DND-41 (cell line): ENCODE data around the gene LDLRAP1.

Experiments used
- EZH2 ChIP-seq: IDR thresholded peaks from 3 replicates; pipeline ENCODE4 v1.6.1; 2012; ENCODE audit warnings: borderline replicate concordance, low read depth, mild to moderate bottlenecking, moderate library complexity, low read length, inconsistent platforms; ENCODE audit not compliant: severe bottlenecking
- TF ChIP-seq, protein P1 (sequence below): IDR thresholded peaks from 2 replicates; pipeline ENCODE4 v1.5.1; 2012; ENCODE audit warnings: borderline replicate concordance, low read length, moderate library complexity, mild to moderate bottlenecking; ENCODE audit not compliant: poor library complexity, severe bottlenecking; ENCODE audit errors: extremely low read depth

DNA sequence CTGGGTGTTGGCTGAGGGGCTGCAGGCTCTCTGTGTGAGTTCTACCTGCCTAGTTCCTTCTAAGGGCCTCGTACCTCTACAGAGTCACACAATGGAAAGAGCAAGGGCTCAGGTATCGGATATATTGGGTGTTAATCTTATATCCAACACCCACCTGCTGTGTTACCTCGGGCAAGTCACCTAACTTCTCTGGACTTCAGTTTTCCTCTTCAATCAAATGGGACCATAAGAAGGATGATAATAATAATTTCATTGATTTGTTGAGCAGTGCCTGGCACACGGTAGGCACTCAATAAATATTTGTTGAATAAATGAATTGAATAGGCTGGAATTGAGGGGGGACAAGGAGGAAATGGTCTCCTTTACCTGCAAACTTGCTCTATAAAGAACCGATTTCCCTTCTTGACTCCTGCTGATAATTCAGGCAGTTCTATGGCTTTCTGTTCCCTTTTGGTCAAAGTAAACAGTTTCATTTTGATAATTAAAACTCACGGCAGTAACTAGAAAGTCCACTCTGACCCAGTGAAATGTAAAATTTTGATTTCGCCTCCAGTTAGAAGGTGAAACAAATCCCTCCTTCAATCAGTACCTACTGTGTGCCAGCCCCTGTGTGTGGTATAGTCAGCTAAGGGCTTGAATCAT lies 56.7 kb downstream of the LDLRAP1 start:
- TF ChIP-seq, protein P1, sequence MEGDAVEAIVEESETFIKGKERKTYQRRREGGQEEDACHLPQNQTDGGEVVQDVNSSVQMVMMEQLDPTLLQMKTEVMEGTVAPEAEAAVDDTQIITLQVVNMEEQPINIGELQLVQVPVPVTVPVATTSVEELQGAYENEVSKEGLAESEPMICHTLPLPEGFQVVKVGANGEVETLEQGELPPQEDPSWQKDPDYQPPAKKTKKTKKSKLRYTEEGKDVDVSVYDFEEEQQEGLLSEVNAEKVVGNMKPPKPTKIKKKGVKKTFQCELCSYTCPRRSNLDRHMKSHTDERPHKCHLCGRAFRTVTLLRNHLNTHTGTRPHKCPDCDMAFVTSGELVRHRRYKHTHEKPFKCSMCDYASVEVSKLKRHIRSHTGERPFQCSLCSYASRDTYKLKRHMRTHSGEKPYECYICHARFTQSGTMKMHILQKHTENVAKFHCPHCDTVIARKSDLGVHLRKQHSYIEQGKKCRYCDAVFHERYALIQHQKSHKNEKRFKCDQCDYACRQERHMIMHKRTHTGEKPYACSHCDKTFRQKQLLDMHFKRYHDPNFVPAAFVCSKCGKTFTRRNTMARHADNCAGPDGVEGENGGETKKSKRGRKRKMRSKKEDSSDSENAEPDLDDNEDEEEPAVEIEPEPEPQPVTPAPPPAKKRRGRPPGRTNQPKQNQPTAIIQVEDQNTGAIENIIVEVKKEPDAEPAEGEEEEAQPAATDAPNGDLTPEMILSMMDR = no peak
- TF ChIP-seq EZH2 = no peak
